Naive thymus-derived CD4-positive, alpha-beta T cell (primary cell): ENCODE measurements around the gene IL6ST. TPM values are rescaled to one million over a fixed set of nuclear protein-coding genes. Genes with fewer than 3 reads are reported as not detected.

Experiments used
- ATAC-seq: fragments of 150-1000 bp; cut with Tn5 transposase; 2 replicates; pipeline ENCODE4 v1.10.0; 2021; ENCODE audit warnings: mild to moderate bottlenecking, moderate library complexity
- CTCF ChIA-PET: fragments of 350-600 bp; sonication (Branson Sonifier 250); formaldehyde crosslinking; loops from one replicate; lab custom pipeline; 2021; ENCODE audit warnings: antibody characterized with exemption; lab: Charles Lee
- POLR2A ChIA-PET: fragments of 350-600 bp; sonication (Branson Sonifier 250); formaldehyde crosslinking; loops from one replicate; lab custom pipeline; 2021; ENCODE audit warnings: antibody characterized with exemption, inconsistent platforms; lab: Charles Lee
- DNase-seq, 9 donors: peaks; one replicate each; pipeline versions ENCODE4 v3.0.0 to v3.0.0-alpha.2; 2020 to 2022; ENCODE audit warnings: mixed read lengths in 1 of 9
- H3K27ac ChIP-seq: one replicate; pipeline ENCODE4 v1.7.0; 2013; ENCODE audit warnings: mild to moderate bottlenecking, low read depth, low read length, moderate library complexity
- H3K27me3 ChIP-seq, 2 donors: one replicate each; pipeline ENCODE4 v1.7.0; 2013; ENCODE audit warnings: low read length in 2 of 2, mild to moderate bottlenecking in 2 of 2, moderate library complexity in 2 of 2; ENCODE audit not compliant: control insufficient read depth in 2 of 2, insufficient read depth in 2 of 2
- H3K36me3 ChIP-seq, 3 experiments: 1 replicate in 2 of 3; 2 replicates in 1 of 3; pipeline ENCODE4 v1.7.0; 2013; ENCODE audit warnings: low read length in 3 of 3, mild to moderate bottlenecking in 3 of 3, moderate library complexity in 1 of 3; ENCODE audit not compliant: insufficient read depth in 3 of 3, control insufficient read depth in 2 of 3
- H3K4me1 ChIP-seq, 2 donors: one replicate each; pipeline ENCODE4 v1.7.0; 2013; ENCODE audit warnings: low read length in 2 of 2, mild to moderate bottlenecking in 2 of 2, moderate library complexity in 1 of 2; ENCODE audit not compliant: control insufficient read depth in 2 of 2, insufficient read depth in 2 of 2
- H3K4me3 ChIP-seq: 2 replicates; pipeline ENCODE4 v1.7.0; 2013; ENCODE audit warnings: mild to moderate bottlenecking, low read length
- H3K9me3 ChIP-seq, 3 experiments: 1 replicate in 2 of 3; 2 replicates in 1 of 3; pipeline ENCODE4 v1.7.0; 2013; ENCODE audit warnings: low read length in 3 of 3; ENCODE audit not compliant: control insufficient read depth in 2 of 3
- H3K27ac Mint-ChIP-seq, 9 donors: one replicate each; pipeline ENCODE4 v1.8.0; 2020 to 2022; ENCODE audit warnings: mixed read lengths in 9 of 9, mild to moderate bottlenecking in 8 of 9, moderate library complexity in 5 of 9, inconsistent platforms in 2 of 9
- H3K27me3 Mint-ChIP-seq, 5 donors: one replicate each; pipeline ENCODE4 v1.8.0; 2021 to 2022; ENCODE audit warnings: mixed read lengths in 5 of 5, mild to moderate bottlenecking in 1 of 5
- H3K36me3 Mint-ChIP-seq, 5 donors: one replicate each; pipeline ENCODE4 v1.8.0; 2020 to 2022; ENCODE audit warnings: mixed read lengths in 5 of 5, mild to moderate bottlenecking in 3 of 5, inconsistent platforms in 1 of 5
- H3K4me1 Mint-ChIP-seq, 7 donors: one replicate each; pipeline ENCODE4 v1.8.0; 2020 to 2022; ENCODE audit warnings: mixed read lengths in 7 of 7, mild to moderate bottlenecking in 3 of 7, inconsistent platforms in 1 of 7
- H3K4me3 Mint-ChIP-seq, 10 donors: one replicate each; pipeline ENCODE4 v1.8.0; 2020 to 2022; ENCODE audit warnings: mild to moderate bottlenecking in 10 of 10, mixed read lengths in 10 of 10, moderate library complexity in 6 of 10, inconsistent platforms in 2 of 10
- H3K9me3 Mint-ChIP-seq, 11 donors: one replicate each; pipeline ENCODE4 v1.8.0; 2020 to 2022; ENCODE audit warnings: mixed read lengths in 11 of 11, mild to moderate bottlenecking in 4 of 11, inconsistent platforms in 1 of 11, moderate library complexity in 1 of 11
- intact Hi-C, 2 donors: fragments of 100-400 bp; cut with micrococcal nuclease; formaldehyde crosslinking; loops; one replicate each; pipeline ENCODE4 v1.15.1; 2023
- polyA plus RNA-seq, 2 donors: library from polyadenylated mRNA; unstranded; fragments of 300-500 nt; fragmentation: Illumina TruSeq; gene quantifications; one replicate each; pipeline ENCODE4 v1.2.3, GENCODE V29; 2021
- total RNA-seq, 6 experiments: library from RNA in 5 of 6; stranded (reverse) in 5 of 6; gene quantifications; 1 replicate in 5 of 6; 2 replicates in 1 of 6; pipeline ENCODE4 v1.2.3 and lab custom pipeline; 2021 to 2026

IL6ST gene
- total and polyA plus RNA-seq, 7 experiments from 2014 or later: 101 to 372 (median 225) TPM

DNA sequence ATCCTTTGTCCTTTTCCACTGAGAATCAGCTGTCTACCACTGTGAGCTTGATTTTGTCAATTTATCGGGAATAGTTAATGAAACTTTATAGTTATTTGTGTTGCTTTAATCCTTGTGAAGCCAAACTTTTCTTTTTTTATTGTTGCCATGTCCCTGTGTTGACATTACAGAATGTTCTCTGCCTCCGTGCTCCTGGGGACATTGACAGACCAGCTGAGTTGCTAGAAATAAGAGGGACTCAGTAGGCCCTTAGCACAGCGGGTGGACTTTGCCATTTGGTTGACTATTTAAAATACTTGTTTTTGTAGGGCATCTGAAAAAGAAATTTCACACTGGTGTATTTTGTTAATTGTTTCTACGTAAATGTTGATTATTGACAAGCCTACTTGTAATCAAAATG lies 73.1 kb downstream of the IL6ST start:
- no peak overlapping the region for H3K27ac Mint-ChIP-seq
- intact Hi-C loops: loop anchor here in 1 of 2 donors (5.0 kb wide), 1 partner anchor 209 kb away; the partner anchor contains the start of gene SLC38A9
- DNase-seq (no peak), ATAC-seq (no peak)
- no peaks in the 10 kb centered on the region for H3K9me3 ChIP-seq
- H3K4me1 Mint-ChIP-seq: peaks cover 16 to 44% (median 21%) of the 10 kb centered on the region in 7 donors
- no peaks in the 10 kb centered on the region for H3K27me3 Mint-ChIP-seq
- no peak overlapping the region for H3K27ac ChIP-seq
- ChIA-PET POLR2A (no interaction called here), CTCF (no interaction called here)
- H3K36me3 ChIP-seq: no peaks in the 10 kb centered on the region
- H3K4me1 ChIP-seq: peaks cover 7 to 9% of the 10 kb centered on the region in 2 donors
- H3K9me3 Mint-ChIP-seq: peaks cover 0 to 5% (median 0%) of the 10 kb centered on the region in 11 donors
- H3K4me3 Mint-ChIP-seq: no peak overlapping the region
- H3K4me3 ChIP-seq: no peak overlapping the region
- peaks cover 0 to 4% (median 0%) of the 10 kb centered on the region in 5 donors for H3K36me3 Mint-ChIP-seq
- no peaks in the 10 kb centered on the region for H3K27me3 ChIP-seq

DNA sequence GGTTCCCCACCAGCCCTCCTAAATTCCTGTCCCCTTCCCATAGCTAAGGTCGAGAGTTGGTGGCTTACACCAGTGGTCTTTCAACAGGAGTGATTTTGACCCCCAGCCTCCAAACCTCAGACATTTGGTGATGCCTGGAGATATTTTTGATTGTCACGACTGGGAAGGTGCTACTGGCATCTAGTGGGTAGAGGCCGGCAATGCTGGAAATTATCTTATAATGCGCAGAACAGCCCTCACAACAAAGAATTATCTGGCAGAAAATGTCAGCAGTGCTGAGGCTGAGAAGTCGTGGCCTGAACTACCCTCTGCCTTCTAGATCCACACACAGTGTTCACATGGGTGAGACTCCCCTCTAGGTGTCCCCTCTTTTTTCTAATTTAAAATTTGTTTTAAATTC lies 74.0 kb downstream of the IL6ST start:
- Mint-ChIP-seq H3K36me3 (peaks cover 0 to 4% (median 0%) of the 10 kb centered on the region in 5 donors), H3K4me3 (no peak overlapping the region), H3K4me1 (peaks cover 16 to 44% (median 21%) of the 10 kb centered on the region in 7 donors), H3K27me3 (no peaks in the 10 kb centered on the region), H3K9me3 (peaks cover 0 to 5% (median 0%) of the 10 kb centered on the region in 11 donors), H3K27ac (peak overlapping the region in 1 of 9 donors; percentile 7)
- no peaks in the 10 kb centered on the region for H3K27me3 ChIP-seq
- peaks cover 7 to 9% of the 10 kb centered on the region in 2 donors for H3K4me1 ChIP-seq
- no peaks in the 10 kb centered on the region for H3K9me3 ChIP-seq
- no peak for DNase-seq
- CTCF ChIA-PET: no interaction called here
- no peak overlapping the region for H3K4me3 ChIP-seq
- POLR2A ChIA-PET: no interaction called here
- H3K27ac ChIP-seq: no peak overlapping the region
- intact Hi-C loops: loop anchor here in 1 of 2 donors (5.0 kb wide), 1 partner anchor 208 kb away; the partner anchor contains the start of gene SLC38A9
- no peak for ATAC-seq
- no peaks in the 10 kb centered on the region for H3K36me3 ChIP-seq

DNA sequence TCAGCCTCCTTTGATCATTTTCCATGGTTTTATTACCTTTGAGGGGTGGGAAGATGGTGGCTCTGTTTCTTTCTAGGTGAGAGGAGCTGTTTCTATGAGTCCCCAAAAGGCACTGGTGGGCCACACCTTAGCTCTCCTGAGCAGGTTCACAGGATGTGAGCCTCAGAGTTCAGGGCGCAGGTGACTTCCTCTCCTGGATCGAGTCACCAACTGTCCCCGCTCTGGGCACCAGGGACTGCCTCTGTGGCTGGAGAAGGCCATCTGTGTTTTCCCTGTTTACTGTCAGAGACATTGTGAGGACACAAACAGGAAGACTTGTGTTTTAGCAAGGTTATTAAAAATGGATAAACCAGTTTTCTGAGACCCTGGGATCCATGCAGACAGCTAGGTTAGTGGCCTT lies 75.1 kb downstream of the IL6ST start:
- Histone ChIP-seq H3K27me3 (no peaks in the 10 kb centered on the region), H3K4me3 (no peak overlapping the region), H3K36me3 (no peaks in the 10 kb centered on the region), H3K4me1 (peaks cover 7 to 9% of the 10 kb centered on the region in 2 donors), H3K9me3 (no peaks in the 10 kb centered on the region), H3K27ac (no peak overlapping the region)
- POLR2A ChIA-PET: interaction anchor here (0.8 kb wide), 1 partner anchor 300 kb away, joined by 3 read pairs; no protein-coding TSS in a partner anchor
- CTCF ChIA-PET: no interaction called here
- peaks cover 16 to 44% (median 21%) of the 10 kb centered on the region in 7 donors for H3K4me1 Mint-ChIP-seq
- intact Hi-C loops: loop anchor here in 1 of 2 donors (5.0 kb wide), 1 partner anchor 207 kb away; the partner anchor contains the start of gene SLC38A9
- DNase-seq (no peak), ATAC-seq (no peak)
- no peaks in the 10 kb centered on the region for H3K27me3 Mint-ChIP-seq
- H3K4me3 Mint-ChIP-seq: peak overlapping the region in 2 of 10 donors; percentile 23 to 50
- peaks cover 0 to 4% (median 0%) of the 10 kb centered on the region in 5 donors for H3K36me3 Mint-ChIP-seq
- H3K9me3 Mint-ChIP-seq: peaks cover 0 to 5% (median 0%) of the 10 kb centered on the region in 11 donors
- H3K27ac Mint-ChIP-seq: peak overlapping the region in 2 of 9 donors; percentile 26 to 47

GRCh38 chr5:55918087-55919035 lies 76.4 kb downstream of the IL6ST start:
- no peak overlapping the region for H3K4me3 Mint-ChIP-seq
- H3K9me3 ChIP-seq: no peaks in the 10 kb centered on the region
- H3K27ac Mint-ChIP-seq: peak overlapping the region in 1 of 9 donors; percentile 72
- H3K36me3 ChIP-seq: no peaks in the 10 kb centered on the region
- ChIA-PET POLR2A (interaction anchor here (0.8 kb wide), 1 partner anchor 301 kb away, joined by 3 read pairs; no protein-coding TSS in a partner anchor), CTCF (no interaction called here)
- H3K27ac ChIP-seq: no peak overlapping the region
- H3K27me3 ChIP-seq: no peaks in the 10 kb centered on the region
- H3K27me3 Mint-ChIP-seq: no peaks in the 10 kb centered on the region
- H3K4me1 ChIP-seq: peaks cover 0 to 2% of the 10 kb centered on the region in 2 donors
- H3K9me3 Mint-ChIP-seq: peaks cover 0 to 2% (median 0%) of the 10 kb centered on the region in 11 donors
- peaks cover 0 to 4% (median 0%) of the 10 kb centered on the region in 5 donors for H3K36me3 Mint-ChIP-seq
- H3K4me3 ChIP-seq: no peak overlapping the region
- no peak for DNase-seq
- intact Hi-C loops: no loop called here
- H3K4me1 Mint-ChIP-seq: peaks cover 9 to 37% (median 14%) of the 10 kb centered on the region in 7 donors
- ATAC-seq: no peak

- H3K27me3 ChIP-seq: no peaks in the 10 kb centered on the region
- intact Hi-C loops: no loop called here
- ChIA-PET CTCF (no interaction called here), POLR2A (interaction anchor here (0.6 kb wide), 1 partner anchor 175 kb away, joined by 3 read pairs; no protein-coding TSS in a partner anchor)
- H3K4me1 ChIP-seq: no peaks in the 10 kb centered on the region
- DNase-seq: no peak
- no peak overlapping the region for H3K27ac ChIP-seq
- H3K4me3 ChIP-seq: no peak overlapping the region
- H3K9me3 ChIP-seq: no peaks in the 10 kb centered on the region
- H3K4me3 Mint-ChIP-seq: no peak overlapping the region
- ATAC-seq: no peak
- H3K36me3 Mint-ChIP-seq: peaks cover 0 to 4% (median 0%) of the 10 kb centered on the region in 5 donors
- H3K4me1 Mint-ChIP-seq: peaks cover 6 to 30% (median 10%) of the 10 kb centered on the region in 7 donors
- no peaks in the 10 kb centered on the region for H3K36me3 ChIP-seq
- H3K27me3 Mint-ChIP-seq: no peaks in the 10 kb centered on the region
- H3K9me3 Mint-ChIP-seq: no peaks in the 10 kb centered on the region
- H3K27ac Mint-ChIP-seq: no peak overlapping the region
Measured at GRCh38 chr5:55917402-55918086, 77.2 kb downstream of the IL6ST start.

DNA sequence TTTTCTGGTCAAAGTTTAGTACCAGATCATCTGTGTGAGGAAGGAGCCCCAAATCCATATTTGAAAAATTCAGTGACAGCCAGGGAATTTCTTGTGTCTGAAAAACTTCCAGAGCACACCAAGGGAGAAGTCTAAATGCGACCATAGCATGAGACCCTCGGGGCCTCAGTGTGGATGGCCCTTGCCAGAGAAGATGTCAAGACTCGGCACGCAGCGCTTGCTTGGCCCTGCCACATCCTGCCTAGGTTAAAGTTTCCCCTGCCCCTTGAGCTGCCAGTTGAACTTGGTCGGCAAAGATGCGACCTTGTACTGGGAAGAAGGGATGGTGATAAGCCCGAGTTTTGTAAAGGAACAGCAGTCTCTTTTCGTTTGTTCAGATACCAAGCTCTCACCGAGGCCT lies 77.8 kb downstream of the IL6ST start:
- no peaks in the 10 kb centered on the region for H3K27me3 Mint-ChIP-seq
- POLR2A ChIA-PET: interaction anchor here (0.6 kb wide), 1 partner anchor 176 kb away, joined by 3 read pairs; no protein-coding TSS in a partner anchor
- H3K27ac ChIP-seq: no peak overlapping the region
- no peaks in the 10 kb centered on the region for H3K9me3 ChIP-seq
- no peaks in the 10 kb centered on the region for H3K27me3 ChIP-seq
- H3K4me3 ChIP-seq: no peak overlapping the region
- intact Hi-C loops: no loop called here
- no peaks in the 10 kb centered on the region for H3K4me1 ChIP-seq
- no peak overlapping the region for H3K4me3 Mint-ChIP-seq
- no peaks in the 10 kb centered on the region for H3K9me3 Mint-ChIP-seq
- no peaks in the 10 kb centered on the region for H3K36me3 ChIP-seq
- H3K36me3 Mint-ChIP-seq: peaks cover 0 to 4% (median 0%) of the 10 kb centered on the region in 5 donors
- peaks cover 6 to 30% (median 10%) of the 10 kb centered on the region in 7 donors for H3K4me1 Mint-ChIP-seq
- CTCF ChIA-PET: no interaction called here
- no peak for ATAC-seq
- no peak for DNase-seq
- H3K27ac Mint-ChIP-seq: no peak overlapping the region
